Karpas-422 (cell line): Measurements from ENCODE around the gene RAB27A. TPM values are rescaled to one million over a fixed set of nuclear protein-coding genes. Genes with fewer than 3 reads are reported as not detected.

Source experiments
- DNase-seq: peaks from one replicate; pipeline ENCODE4 v3.0.0-alpha.2; 2015
- H2AFZ ChIP-seq: fragments of 200-600 bp; sonication (generic); 2 replicates; pipeline ENCODE4 v1.6.1; 2014; ENCODE audit warnings: antibody characterized with exemption, low read length, mixed read lengths
- H3K27ac ChIP-seq: fragments of 200-600 bp; sonication (generic); 2 replicates; pipeline ENCODE4 v1.5.1; 2014; ENCODE audit warnings: mild to moderate bottlenecking, low read length, moderate library complexity
- H3K27me3 ChIP-seq: fragments of 200-600 bp; sonication (generic); 2 replicates; pipeline ENCODE4 v1.6.1; 2014; ENCODE audit warnings: low read length, mixed read lengths
- H3K36me3 ChIP-seq: fragments of 200-600 bp; sonication (generic); 2 replicates; pipeline ENCODE4 v1.6.1; 2014; ENCODE audit warnings: low read length, mixed read lengths; ENCODE audit not compliant: insufficient read depth
- H3K4me1 ChIP-seq: fragments of 200-600 bp; sonication (generic); 2 replicates; pipeline ENCODE4 v1.6.1; 2014; ENCODE audit warnings: mild to moderate bottlenecking, low read length, mixed read lengths
- H3K4me2 ChIP-seq: fragments of 200-600 bp; sonication (generic); 2 replicates; pipeline ENCODE4 v1.6.1; 2014; ENCODE audit warnings: low read length, low read depth, mild to moderate bottlenecking; ENCODE audit not compliant: poor library complexity, severe bottlenecking
- H3K4me3 ChIP-seq: fragments of 200-600 bp; sonication (generic); 2 replicates; pipeline ENCODE4 v1.5.1; 2014; ENCODE audit warnings: mild to moderate bottlenecking, antibody characterized with exemption, low read length, mixed read lengths
- H3K79me2 ChIP-seq: fragments of 200-600 bp; sonication (generic); 2 replicates; pipeline ENCODE4 v1.6.1; 2014; ENCODE audit warnings: mild to moderate bottlenecking, low read length, mixed read lengths
- H3K9ac ChIP-seq: fragments of 200-600 bp; sonication (generic); 2 replicates; pipeline ENCODE4 v1.6.0; 2014; ENCODE audit warnings: low read length
- H3K9me2 ChIP-seq: fragments of 200-600 bp; sonication (generic), shearing (Covaris generic); replicated peaks from 2 replicates; pipeline ENCODE4 v1.6.0; 2014; ENCODE audit warnings: mild to moderate bottlenecking, low read length, moderate library complexity; ENCODE audit not compliant: insufficient read depth
- H3K9me3 ChIP-seq: fragments of 300-700, 200-600 bp; sonication (generic); 2 replicates; pipeline ENCODE4 v1.6.1; 2014; ENCODE audit warnings: low read length, mixed read lengths
- H4K20me1 ChIP-seq: fragments of 200-600 bp; sonication (generic); 2 replicates; pipeline ENCODE4 v1.6.1; 2014; ENCODE audit warnings: mild to moderate bottlenecking, antibody characterized with exemption, low read length, low read depth; ENCODE audit not compliant: insufficient read depth
- total RNA-seq: library from RNA; depleted of rRNA; stranded (reverse); fragments of >200 nt; shearing (Covaris generic); gene quantifications from 2 replicates; pipeline ENCODE4 v1.2.3, GENCODE V29; 2014; ENCODE audit warnings: low replicate concordance

The RAB27A gene
- total RNA-seq, 1 experiment from 2014 or later = 1.3 TPM

DNA sequence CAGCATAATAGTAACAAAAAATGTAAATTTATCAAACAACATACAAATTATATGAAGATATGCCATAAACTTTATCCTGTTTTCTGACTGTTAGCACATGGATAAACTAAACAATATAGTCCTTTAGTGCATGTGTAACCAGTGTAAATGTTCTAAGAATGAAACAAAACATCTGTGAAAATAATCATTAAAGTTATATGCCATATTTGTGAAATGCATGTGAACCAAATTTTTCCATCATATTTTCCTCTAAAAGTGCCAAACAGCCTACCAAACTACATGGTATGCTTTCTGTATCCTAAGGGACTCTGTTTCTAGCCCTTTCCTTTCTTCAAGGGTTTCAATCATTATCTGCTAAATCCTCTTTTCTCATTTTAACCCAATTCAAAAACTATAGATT lies 69.0 kb downstream of the RAB27A start:
- DNase-seq = no peak
- H3K27ac ChIP-seq = no peak overlapping the region
- H3K9me2 ChIP-seq = no peaks in the 10 kb centered on the region
- no peak overlapping the region for H3K9ac ChIP-seq
- no peaks in the 10 kb centered on the region for H3K79me2 ChIP-seq
- no peaks in the 10 kb centered on the region for H3K36me3 ChIP-seq
- H3K9me3 ChIP-seq = no peaks in the 10 kb centered on the region
- no peaks in the 10 kb centered on the region for H4K20me1 ChIP-seq
- no peaks in the 10 kb centered on the region for H3K27me3 ChIP-seq
- no peak overlapping the region for H3K4me2 ChIP-seq
- H2AFZ ChIP-seq = no peak overlapping the region
- H3K4me1 ChIP-seq = peaks cover 30% of the 10 kb centered on the region
- no peak overlapping the region for H3K4me3 ChIP-seq

- Histone ChIP-seq H2AFZ (no peak overlapping the region), H4K20me1 (no peaks in the 10 kb centered on the region), H3K4me1 (peaks cover 23% of the 10 kb centered on the region), H3K79me2 (no peaks in the 10 kb centered on the region), H3K9me3 (no peaks in the 10 kb centered on the region), H3K36me3 (no peaks in the 10 kb centered on the region), H3K27me3 (no peaks in the 10 kb centered on the region), H3K4me2 (no peak overlapping the region), H3K9me2 (no peaks in the 10 kb centered on the region), H3K9ac (no peak overlapping the region), H3K27ac (no peak overlapping the region), H3K4me3 (no peak overlapping the region)
- DNase-seq = no peak
Measured at GRCh38 chr15:55218056-55218455, 71.6 kb downstream of the RAB27A start.

DNA sequence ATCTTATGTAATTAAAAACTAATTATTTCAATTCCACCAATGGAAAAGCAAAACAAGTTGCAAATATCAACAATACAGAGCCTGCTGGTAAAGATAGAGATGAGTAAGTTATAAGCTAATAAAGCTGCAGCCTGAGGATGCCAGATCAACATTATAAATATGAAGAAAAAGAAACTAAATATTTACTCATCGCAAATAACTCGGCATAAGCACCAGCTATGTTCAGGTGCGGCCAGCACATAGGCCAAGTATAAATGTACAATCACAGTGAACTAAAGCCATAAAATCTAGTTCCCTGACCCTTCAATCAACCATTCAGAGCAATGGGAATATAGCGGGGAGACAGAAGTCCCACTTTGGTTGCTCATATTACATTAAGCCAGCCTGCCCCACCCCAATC lies 85.1 kb downstream of the RAB27A start:
- H2AFZ ChIP-seq = no peak overlapping the region
- no peaks in the 10 kb centered on the region for H3K36me3 ChIP-seq
- H3K4me1 ChIP-seq = no peaks in the 10 kb centered on the region
- no peaks in the 10 kb centered on the region for H3K9me3 ChIP-seq
- no peak overlapping the region for H3K4me2 ChIP-seq
- no peak overlapping the region for H3K9ac ChIP-seq
- H3K27ac ChIP-seq = no peak overlapping the region
- no peak overlapping the region for H3K4me3 ChIP-seq
- H3K79me2 ChIP-seq = no peaks in the 10 kb centered on the region
- H3K9me2 ChIP-seq = no peaks in the 10 kb centered on the region
- H4K20me1 ChIP-seq = no peaks in the 10 kb centered on the region
- no peak for DNase-seq
- no peaks in the 10 kb centered on the region for H3K27me3 ChIP-seq

- no peak overlapping the region for H2AFZ ChIP-seq
- no peaks in the 10 kb centered on the region for H3K9me3 ChIP-seq
- H3K36me3 ChIP-seq = no peaks in the 10 kb centered on the region
- no peak overlapping the region for H3K4me3 ChIP-seq
- H3K4me1 ChIP-seq = peaks cover 10% of the 10 kb centered on the region
- H3K27me3 ChIP-seq = no peaks in the 10 kb centered on the region
- no peaks in the 10 kb centered on the region for H4K20me1 ChIP-seq
- H3K79me2 ChIP-seq = no peaks in the 10 kb centered on the region
- no peak overlapping the region for H3K9ac ChIP-seq
- DNase-seq = no peak
- H3K4me2 ChIP-seq = no peak overlapping the region
- no peak overlapping the region for H3K27ac ChIP-seq
- no peaks in the 10 kb centered on the region for H3K9me2 ChIP-seq
Measured at GRCh38 chr15:55202206-55202605, 87.4 kb downstream of the RAB27A start.

- no peaks in the 10 kb centered on the region for H3K27me3 ChIP-seq
- no peak overlapping the region for H3K27ac ChIP-seq
- H3K9me3 ChIP-seq = no peaks in the 10 kb centered on the region
- H3K4me1 ChIP-seq = peaks cover 32% of the 10 kb centered on the region
- peaks cover 30% of the 10 kb centered on the region for H3K79me2 ChIP-seq
- H3K36me3 ChIP-seq = peaks cover 17% of the 10 kb centered on the region; the same call in 1 of the 2 replicates
- H3K4me3 ChIP-seq = no peak overlapping the region
- DNase-seq = no peak
- H3K4me2 ChIP-seq = no peak overlapping the region
- H3K9me2 ChIP-seq = no peaks in the 10 kb centered on the region
- H3K9ac ChIP-seq = no peak overlapping the region
- H4K20me1 ChIP-seq = peaks cover 22% of the 10 kb centered on the region
- H2AFZ ChIP-seq = no peak overlapping the region
Measured at GRCh38 chr15:55198706-55199105, 90.9 kb downstream of the RAB27A start.

DNA sequence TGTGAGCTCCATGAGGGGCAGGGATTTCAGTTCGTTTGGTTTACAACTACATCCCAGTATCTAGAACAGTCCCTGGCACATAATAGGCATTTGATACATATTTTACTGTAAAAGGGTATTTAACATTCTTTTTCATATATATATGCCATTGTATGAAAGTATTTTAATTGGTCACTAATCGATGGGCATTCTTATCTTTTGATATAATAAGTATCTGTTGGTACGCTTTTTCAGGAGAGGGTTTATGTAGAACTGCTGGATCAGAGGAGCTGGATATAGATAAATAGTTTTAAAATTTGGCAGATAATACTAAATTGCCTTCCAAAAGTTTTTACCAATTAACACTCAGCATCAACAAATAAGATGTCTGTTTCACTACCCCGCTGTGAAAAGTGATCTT lies 91.9 kb downstream of the RAB27A start:
- Histone ChIP-seq H3K4me2 (peak overlapping the region; percentile 90), H3K27me3 (no peaks in the 10 kb centered on the region), H3K9ac (peak overlapping the region; percentile 81), H3K4me3 (peak overlapping the region; percentile 76), H3K27ac (peak overlapping the region; percentile 86), H3K36me3 (peaks cover 23% of the 10 kb centered on the region; the same call in 1 of the 2 replicates), H3K79me2 (peaks cover 40% of the 10 kb centered on the region), H2AFZ (peak overlapping the region; percentile 66), H3K9me2 (no peaks in the 10 kb centered on the region), H3K4me1 (peaks cover 39% of the 10 kb centered on the region), H3K9me3 (no peaks in the 10 kb centered on the region), H4K20me1 (peaks cover 29% of the 10 kb centered on the region)
- no peak for DNase-seq

- Histone ChIP-seq H3K4me2 (peak overlapping the region; percentile 90), H3K9ac (peak overlapping the region; percentile 81), H3K79me2 (peaks cover 44% of the 10 kb centered on the region), H3K9me3 (no peaks in the 10 kb centered on the region), H2AFZ (peak overlapping the region; percentile 66), H3K27me3 (no peaks in the 10 kb centered on the region), H3K9me2 (no peaks in the 10 kb centered on the region), H3K4me3 (peak overlapping the region; percentile 76), H3K4me1 (peaks cover 39% of the 10 kb centered on the region), H3K36me3 (peaks cover 27% of the 10 kb centered on the region), H3K27ac (peak overlapping the region; percentile 86), H4K20me1 (peaks cover 32% of the 10 kb centered on the region)
- DNase-seq = peak; percentile 78
Measured at GRCh38 chr15:55197362-55197705, 92.3 kb downstream of the RAB27A start.

DNA sequence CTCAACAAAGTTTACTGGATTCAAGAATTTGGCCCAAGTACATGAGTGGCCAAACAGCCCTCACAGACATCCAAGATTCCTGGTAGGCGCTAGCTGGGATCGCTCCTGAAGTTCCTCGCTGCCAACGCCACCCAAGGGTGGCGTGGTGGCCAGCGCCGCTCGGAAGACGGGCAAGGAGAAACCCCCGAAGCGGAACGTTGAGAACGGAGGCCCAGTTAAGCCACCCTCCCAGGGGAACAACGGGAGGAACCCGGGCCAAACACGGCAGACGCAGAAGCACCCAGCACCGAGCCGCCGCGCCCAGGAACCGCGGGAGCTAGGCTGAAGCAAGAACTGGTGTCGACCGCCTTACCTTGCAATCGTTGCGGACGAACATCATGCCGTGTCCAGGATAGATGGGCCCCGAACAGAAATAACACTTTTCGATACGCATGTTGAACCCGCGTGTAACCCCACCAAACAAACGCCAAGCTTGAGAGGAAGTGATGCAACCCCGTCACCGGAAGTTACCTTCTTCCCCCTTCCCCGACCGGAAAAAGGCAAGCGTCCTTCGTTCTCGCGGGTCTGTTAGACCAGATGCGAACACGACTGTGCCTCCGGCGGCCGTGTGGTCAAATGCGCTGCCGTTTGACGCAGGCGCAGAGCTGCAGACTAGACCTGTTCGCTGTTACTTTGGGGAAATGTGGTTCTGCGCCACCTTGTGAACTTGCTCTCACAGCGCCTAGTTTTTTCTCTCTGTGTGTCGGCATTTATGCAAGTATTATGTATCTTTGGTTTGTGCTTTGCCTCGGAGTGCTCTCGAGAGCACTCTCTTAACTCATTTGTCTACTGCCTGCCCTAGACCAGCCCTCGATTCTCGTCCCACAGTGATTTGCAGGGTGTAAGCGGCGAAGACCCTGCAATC lies 92.9 kb downstream of the RAB27A start, which contains the start of gene RSL24D1:
RSL24D1 (minus strand) TSS at position 484 of the 904 bp plus-strand sequence; CDS start at position 433, 51 bp downstream.
- no peaks in the 10 kb centered on the region for H3K9me3 ChIP-seq
- no peaks in the 10 kb centered on the region for H3K9me2 ChIP-seq
- peaks cover 33% of the 10 kb centered on the region for H3K36me3 ChIP-seq
- H3K4me2 ChIP-seq = peak within 1 kb of the TSS; percentile 91
- peak; percentile 99 for DNase-seq
- peak within 1 kb of the TSS; percentile 82 for H3K9ac ChIP-seq
- peak within 1 kb of the TSS; percentile 66 for H2AFZ ChIP-seq
- H3K4me1 ChIP-seq = peaks cover 39% of the 10 kb centered on the region
- H3K27ac ChIP-seq = peak within 1 kb of the TSS; percentile 86
- H3K79me2 ChIP-seq = peaks cover 50% of the 10 kb centered on the region
- H3K27me3 ChIP-seq = no peaks in the 10 kb centered on the region
- H4K20me1 ChIP-seq = peaks cover 35% of the 10 kb centered on the region
- H3K4me3 ChIP-seq = peak within 1 kb of the TSS; percentile 76
